GM19238 (cell line): Measurements from ENCODE around the gene EAF1.
"Not testable (repeated sequence)": the region's sequence is repeated elsewhere in the genome, so short reads cannot be mapped to it uniquely, and the experiment has no call there.

Experiments used
- DNase-seq: peaks from one replicate; pipeline ENCODE4 v3.0.0; 2011; ENCODE audit warnings: low spot score; ENCODE audit not compliant: insufficient read length

EAF1 gene

DNA sequence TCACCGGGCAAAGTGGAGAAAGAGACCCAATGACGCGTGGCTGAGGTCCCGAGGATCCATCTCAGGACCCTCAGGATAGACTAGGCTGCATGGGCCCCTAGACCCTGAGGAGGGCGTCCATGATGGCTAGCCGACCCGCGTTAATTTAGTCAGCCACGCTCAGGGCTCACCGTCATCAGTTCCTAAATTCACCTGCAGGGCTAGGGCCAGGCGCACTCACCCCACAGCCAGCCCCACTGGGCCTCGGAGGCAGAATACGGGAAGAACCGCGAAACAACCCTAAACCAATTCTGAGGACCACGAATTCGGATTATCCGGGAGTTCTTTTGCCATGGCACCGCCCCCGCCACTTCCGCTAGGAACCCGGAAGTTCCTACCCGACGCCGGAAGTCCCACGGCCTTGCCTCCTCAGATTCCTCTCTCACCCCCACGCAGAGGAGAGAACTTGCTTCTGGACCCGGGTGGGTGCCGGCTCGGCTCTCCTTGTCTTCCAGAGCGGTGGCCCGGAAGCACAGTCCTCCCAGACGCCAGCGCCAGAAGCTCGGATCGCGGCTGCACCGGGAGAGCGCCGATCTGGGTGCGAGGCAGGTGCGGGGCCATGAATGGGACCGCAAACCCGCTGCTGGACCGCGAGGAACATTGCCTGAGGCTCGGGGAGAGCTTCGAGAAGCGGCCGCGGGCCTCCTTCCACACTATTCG is at the start of gene EAF1, which contains the start of gene METTL6:
EAF1 (plus strand) TSS at position 417 of the 699 bp plus-strand sequence; CDS start at position 599, 182 bp downstream.
METTL6 (minus strand) TSS at position 363 of the 699 bp plus-strand sequence. CDS start 1,033 bp downstream, outside the sequence.
- peak; percentile 88 for DNase-seq

DNA sequence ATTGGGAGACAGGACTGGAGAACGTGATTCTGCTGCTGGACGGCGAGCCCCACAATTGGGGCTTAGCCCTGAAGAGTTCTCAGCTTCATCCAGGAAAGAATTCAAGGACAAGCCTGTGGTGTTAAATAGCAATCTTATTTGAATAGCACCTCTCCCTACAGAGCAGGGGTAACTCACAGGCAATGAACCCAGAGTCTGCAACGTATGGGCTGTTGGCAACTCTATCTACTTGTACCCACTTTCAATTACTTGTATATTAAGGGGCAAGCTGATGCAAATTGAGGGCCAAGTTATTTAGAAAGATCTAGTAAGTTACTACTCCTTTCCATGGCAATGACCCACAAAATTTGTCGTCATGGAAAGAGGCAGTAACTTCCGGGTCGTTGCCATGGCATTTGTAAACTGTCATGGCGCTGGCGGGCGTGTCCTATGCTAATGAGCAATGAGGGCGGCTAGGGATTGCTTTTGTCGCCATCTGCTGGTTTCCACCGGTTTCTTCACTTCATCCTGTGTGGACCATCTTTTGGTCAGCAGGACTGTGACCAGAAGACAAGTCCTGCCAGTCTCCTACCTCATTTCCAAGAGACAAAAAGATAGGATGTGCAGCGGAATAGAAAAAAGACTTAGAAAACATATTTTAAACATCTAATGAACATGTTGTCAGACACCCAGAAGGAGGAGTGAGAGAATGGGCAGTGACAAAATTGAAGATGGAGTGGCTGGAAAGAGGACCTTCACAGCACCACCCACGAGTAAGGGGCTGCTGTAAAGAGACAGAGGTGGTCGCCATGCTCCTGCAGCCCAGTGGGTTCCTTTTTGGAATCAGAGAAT is 49.2 kb upstream of the EAF1 start:
- peak; percentile 29 for DNase-seq

DNA sequence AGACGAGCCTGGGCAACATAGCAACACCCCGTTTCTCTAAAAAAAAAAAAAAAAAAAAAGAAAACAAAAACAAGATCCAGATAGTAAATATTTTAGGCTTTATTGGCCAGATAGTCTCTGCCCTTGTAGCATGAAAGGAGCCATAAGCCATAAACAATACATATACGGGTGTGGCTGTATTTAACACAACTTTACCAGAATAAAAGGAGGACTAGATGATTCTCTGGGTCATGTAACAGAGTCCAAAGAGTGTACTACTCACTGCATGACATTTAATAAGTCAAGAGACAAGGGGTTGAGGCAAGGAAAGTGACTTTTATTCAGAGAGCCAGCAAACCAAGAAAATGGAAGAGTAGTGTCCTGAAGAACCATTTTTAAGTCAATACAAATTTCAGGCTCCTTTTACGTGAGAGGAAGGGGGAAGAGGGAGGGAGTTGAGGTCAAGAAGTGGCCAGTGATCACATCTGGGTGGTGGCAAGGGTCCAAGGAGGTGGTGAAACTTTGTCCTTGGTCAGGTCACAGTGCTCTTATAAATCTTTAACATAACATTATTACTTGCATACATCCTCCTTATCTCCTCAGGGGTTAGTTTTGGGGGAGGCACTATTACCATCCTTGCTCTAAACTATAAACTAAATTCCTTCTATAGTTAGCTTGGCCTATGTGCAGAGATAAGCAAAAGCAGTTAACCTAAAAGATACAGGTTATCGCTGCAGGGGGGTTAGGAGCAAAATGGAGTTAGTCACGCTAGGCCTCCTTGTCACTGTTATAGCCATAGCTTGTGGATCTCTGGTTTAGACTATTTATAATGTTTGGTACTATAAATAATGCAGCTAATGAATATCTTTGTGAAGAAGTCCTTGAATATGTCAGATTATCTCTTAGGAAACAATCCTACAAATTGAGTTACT is 46.2 kb upstream of the EAF1 start:
- no peak for DNase-seq

- no peak for DNase-seq
Measured at GRCh38 chr3:15382405-15382923, 44.9 kb upstream of the EAF1 start.

- DNase-seq: no peak
Measured at GRCh38 chr3:15384510-15385237, 42.7 kb upstream of the EAF1 start.

GRCh38 chr3:15385238-15385695 is 42.1 kb upstream of the EAF1 start:
- not testable (repeated sequence) for DNase-seq

- DNase-seq: no peak
Measured at GRCh38 chr3:15385901-15386653, 41.3 kb upstream of the EAF1 start.

DNA sequence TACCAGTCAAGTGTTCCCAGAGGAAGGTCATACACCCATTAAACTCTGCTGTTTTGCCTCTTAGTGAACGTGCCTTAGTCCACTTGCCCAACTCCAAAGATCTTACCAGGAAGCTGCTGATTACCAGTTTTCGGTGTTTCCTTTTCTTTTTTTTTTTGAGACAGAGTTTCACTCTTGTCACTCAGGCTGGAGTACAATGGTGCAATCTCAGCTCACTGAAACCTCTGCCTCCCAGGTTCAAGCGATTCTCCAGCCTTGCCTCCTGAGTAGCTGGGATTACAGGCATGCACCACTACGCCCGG is 40.8 kb upstream of the EAF1 start:
- not testable (repeated sequence) for DNase-seq

DNA sequence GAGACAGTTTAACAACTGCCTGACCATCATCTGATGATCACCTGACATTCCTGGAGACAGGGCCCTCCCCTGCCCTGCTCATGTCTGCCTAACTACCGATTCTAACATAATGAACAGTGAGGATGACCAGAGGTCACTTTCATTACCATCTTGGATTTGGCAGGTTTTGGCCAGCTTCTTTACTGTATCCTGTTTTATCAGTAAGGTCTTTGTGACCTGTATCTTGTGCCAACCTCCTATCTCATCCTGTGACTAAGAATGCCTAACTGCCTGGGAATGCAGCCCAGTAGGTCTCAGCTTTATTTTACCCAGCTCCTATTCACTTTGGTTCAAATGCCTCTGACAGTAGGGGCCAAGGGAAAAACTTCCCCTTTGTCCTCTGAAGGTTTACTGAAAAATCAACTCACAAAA is 40.2 kb upstream of the EAF1 start:
- no peak for DNase-seq

- no peak for DNase-seq
Measured at GRCh38 chr3:15387735-15388134, 39.7 kb upstream of the EAF1 start.

GRCh38 chr3:15388335-15388734 is 39.1 kb upstream of the EAF1 start:
- DNase-seq: not testable (repeated sequence)

- no peak for DNase-seq
Measured at GRCh38 chr3:15390460-15390859, 36.9 kb upstream of the EAF1 start.

DNA sequence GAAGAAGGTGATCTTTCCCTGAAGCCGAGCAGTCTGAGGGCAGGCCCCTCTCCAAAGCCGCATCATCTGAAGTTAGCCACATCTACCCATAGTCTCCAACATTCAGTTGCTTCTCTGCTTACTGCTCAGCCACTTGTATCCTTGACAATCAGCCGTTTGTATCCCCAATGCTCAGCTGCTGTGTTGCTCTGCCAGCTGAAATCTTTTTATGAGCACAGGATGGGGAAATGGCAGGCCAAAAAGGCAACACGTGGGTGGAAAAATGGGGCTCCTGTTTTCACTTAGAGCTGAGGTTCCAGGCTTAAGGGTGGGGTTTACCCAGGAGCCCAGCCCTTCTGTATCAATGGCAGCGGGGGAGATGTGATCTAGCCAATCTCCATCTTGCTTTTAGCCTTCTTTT is 36.4 kb upstream of the EAF1 start:
- no peak for DNase-seq

DNA sequence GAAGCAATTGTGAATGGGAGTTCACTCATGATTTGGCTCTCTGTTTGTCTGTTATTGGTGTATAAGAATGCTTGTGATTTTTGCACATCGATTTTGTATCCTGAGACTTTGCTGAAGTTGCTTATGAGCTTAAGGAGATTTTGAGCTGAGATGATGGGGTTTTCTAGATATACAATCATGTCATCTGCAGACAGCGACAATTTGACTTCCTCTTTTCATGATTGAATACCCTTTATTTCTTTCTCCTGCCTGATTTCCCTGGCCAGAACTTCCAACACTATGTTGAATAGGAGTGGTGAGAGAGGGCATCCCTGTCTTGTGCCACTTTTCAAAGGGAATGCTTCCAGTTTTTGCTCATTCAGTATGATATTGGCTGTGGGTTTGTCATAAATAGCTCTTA is 34.1 kb upstream of the EAF1 start:
- not testable (repeated sequence) for DNase-seq

- DNase-seq: not testable (repeated sequence)
Measured at GRCh38 chr3:15398731-15399133, 28.7 kb upstream of the EAF1 start.

DNA sequence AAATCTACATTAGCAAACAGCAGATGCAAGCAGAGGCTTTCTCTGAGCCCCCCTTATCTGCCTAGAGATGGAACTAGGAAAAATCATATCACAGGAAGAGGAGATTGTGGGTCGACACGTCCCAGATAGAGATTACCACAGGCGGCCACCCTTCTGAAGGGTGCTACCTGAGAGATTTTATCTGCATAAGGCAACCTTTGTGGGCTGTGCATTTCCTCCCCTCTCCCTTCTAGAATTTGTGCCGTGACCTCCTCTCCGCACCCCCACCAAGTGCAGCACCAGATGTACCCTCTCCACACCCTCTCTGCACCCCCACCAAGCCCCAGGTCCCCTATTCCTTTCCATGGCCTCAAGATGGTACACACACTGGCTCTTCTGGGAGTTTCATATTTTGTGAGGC is 27.4 kb upstream of the EAF1 start:
- no peak for DNase-seq

DNA sequence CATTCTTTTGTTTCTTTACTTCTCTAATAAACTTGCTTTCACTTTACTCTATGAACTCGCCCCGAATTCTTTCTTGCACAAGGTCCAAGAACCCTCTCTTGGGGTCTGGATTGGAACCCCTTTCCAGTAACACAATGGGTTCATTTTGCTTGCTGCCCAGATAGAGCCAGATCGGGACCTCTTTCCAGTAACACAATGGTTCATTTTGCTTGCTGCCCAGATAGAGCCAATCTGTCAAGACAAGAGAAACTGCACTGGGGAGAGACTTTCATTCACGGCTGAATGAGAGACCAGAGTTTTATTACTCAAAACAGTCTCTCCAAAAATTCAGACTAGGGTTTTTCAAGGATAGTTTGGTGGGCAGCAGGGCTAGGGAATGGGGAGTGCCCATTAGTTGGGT is 25.5 kb upstream of the EAF1 start:
- no peak for DNase-seq

DNA sequence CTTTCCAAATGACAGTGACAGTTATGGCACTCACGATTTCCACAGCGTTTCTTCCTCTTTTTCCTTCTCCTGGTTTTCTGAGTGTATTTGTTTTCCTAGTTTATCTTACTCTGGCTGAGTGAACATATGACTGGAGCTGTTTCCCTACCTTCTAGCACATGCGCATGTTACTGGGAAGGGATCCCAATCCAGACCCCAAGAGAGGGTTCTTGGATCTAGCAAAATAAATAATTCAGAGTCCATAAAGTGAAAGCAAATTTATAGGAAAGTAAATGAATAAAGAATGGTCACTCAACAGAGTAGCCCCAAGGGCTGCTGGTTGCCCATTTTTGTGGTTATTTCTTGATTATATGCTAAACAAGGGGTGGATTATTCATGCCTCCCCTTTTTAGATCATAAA is 23.9 kb upstream of the EAF1 start:
- no peak for DNase-seq

GRCh38 chr3:15403965-15404364 is 23.4 kb upstream of the EAF1 start:
- no peak for DNase-seq

DNA sequence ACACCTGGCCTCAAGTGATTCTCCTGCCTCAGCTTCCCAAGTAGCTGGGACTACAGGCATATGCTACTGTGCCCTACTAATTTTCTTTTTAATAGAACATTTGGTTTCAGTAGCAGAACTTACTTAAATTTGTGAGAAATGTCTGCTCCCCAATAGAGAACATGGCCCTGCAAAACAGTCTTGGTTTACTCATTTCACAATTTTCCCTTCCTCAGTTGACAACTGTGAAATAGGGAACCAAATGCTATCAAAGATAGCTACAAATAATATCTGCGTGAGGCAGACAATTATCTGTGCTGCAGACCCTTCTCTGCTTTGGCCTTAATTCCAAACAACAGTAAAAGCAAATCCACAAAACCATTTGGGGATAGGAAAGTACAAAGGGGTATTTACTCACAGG is 22.6 kb upstream of the EAF1 start:
- DNase-seq: no peak
